SK-N-SH (cell line): ENCODE data around the gene HMGCL.

Experiments
- CTCF ChIP-seq: fragments of 200-600 bp; sonication (generic); IDR thresholded peaks from 2 replicates; pipeline ENCODE4 v1.6.1; 2017; ENCODE audit warnings: antibody characterized with exemption, mild to moderate bottlenecking, moderate library complexity
- EZH2phosphoT487 ChIP-seq: fragments of 200-600 bp; sonication (generic); IDR thresholded peaks from 2 replicates; pipeline ENCODE4 v1.6.1; 2017; ENCODE audit warnings: low read depth, mixed run types, mild to moderate bottlenecking, antibody characterized with exemption, moderate library complexity, borderline replicate concordance
- FOSL2 ChIP-seq: IDR thresholded peaks from 2 replicates; pipeline ENCODE4 v1.4.0; 2012; ENCODE audit warnings: low read depth, mild to moderate bottlenecking, moderate library complexity, borderline replicate concordance
- FOXM1 ChIP-seq: IDR thresholded peaks from 2 replicates; pipeline ENCODE4 v1.4.0; 2012; ENCODE audit warnings: low read depth, mild to moderate bottlenecking
- GABPA ChIP-seq: IDR thresholded peaks from 2 replicates; pipeline ENCODE4 v1.4.0; 2012; ENCODE audit warnings: low read depth, mild to moderate bottlenecking
- JUND ChIP-seq: IDR thresholded peaks from 2 replicates; pipeline ENCODE4 v1.4.0; 2012
- PBX3 ChIP-seq: IDR thresholded peaks from 2 replicates; pipeline ENCODE4; 2012
- POLR2AphosphoS5 ChIP-seq: IDR thresholded peaks from 2 replicates; pipeline ENCODE4 v1.6.1; 2012; ENCODE audit warnings: low read depth, low read length
- TAF1 ChIP-seq: IDR thresholded peaks from 2 replicates; pipeline ENCODE4 v1.6.1; 2012; ENCODE audit warnings: low read depth, mild to moderate bottlenecking, low read length, moderate library complexity, borderline replicate concordance
- TEAD4 ChIP-seq: IDR thresholded peaks from 2 replicates; pipeline ENCODE4 v1.4.0; 2012; ENCODE audit warnings: mild to moderate bottlenecking, borderline replicate concordance; ENCODE audit not compliant: insufficient read depth
- TF ChIP-seq, protein P1 (sequence below): fragments of 150-350 bp; IDR thresholded peaks from 2 replicates; pipeline ENCODE4 v1.6.1; 2017; ENCODE audit warnings: antibody characterized with exemption, low read length, low read depth, borderline replicate concordance

- TF ChIP-seq CTCF (no peak), JUND (no peak), FOSL2 (no peak), EZH2phosphoT487 (no peak), TEAD4 (no peak), PBX3 (no peak), FOXM1 (no peak), GABPA (no peak), POLR2AphosphoS5 (no peak), TAF1 (no peak)
- TF ChIP-seq, protein P1, sequence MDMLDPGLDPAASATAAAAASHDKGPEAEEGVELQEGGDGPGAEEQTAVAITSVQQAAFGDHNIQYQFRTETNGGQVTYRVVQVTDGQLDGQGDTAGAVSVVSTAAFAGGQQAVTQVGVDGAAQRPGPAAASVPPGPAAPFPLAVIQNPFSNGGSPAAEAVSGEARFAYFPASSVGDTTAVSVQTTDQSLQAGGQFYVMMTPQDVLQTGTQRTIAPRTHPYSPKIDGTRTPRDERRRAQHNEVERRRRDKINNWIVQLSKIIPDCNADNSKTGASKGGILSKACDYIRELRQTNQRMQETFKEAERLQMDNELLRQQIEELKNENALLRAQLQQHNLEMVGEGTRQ: no peak
These were observed 23.7 kb upstream of the HMGCL start for GRCh38 chr1:23848673-23849616.
